GM21717 (cell line): ENCODE results near the gene DYRK1B.
"Not testable (repeated sequence)": the region's sequence is repeated elsewhere in the genome, so short reads cannot be mapped to it uniquely, and the experiment has no call there.

Source experiments
- ATAC-seq: cut with Tn5 transposase; IDR thresholded peaks from one replicate; pipeline ENCODE4 v1.9.1; 2021; ENCODE audit warnings: mild to moderate bottlenecking, moderate library complexity; ENCODE audit not compliant: unreplicated experiment

The DYRK1B gene

DNA sequence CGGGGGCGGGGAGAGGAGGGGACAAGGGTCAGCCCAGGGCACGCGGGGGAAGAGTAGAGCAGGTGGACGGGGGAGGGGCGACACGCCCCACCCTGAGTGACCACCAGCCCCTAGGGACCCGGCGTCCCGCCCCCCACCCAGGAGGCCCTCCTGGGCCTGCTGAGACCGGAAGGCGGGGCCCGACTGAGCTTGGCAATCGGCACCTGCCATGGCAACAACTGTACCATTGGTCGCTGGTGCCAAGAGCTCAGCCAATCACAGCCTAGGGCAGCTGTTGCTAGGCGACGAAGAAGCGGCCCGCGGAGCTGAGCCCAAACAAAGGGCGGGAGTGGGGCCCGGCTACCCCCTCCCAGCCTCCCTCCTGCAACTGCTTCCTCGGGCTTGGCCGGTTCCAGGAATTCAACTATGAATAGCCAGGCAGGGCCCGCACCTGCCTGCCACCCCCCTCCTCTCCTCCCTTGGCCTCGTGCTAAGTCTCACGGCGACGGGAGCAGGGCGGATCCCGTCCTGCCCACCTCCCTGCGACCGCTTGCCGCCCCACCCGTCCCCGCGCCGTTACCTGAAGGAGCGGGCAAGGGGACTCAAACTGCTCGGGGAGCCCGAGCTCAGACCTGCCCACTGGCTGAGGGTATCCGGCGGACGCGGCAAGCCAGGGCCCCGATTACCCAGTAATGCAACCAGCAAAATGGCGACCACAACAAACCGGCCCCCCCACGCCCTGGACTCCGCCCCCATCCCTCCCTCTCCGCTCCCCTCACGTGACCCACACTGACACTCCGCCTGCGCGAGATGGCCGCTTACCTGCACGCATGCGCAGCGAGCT, at the start of gene DYRK1B:
DYRK1B (minus strand) TSS at position 699 of the 823 bp plus-strand sequence. CDS start 2,295 bp downstream, outside the sequence.
- ATAC-seq: peak; percentile 65

DNA sequence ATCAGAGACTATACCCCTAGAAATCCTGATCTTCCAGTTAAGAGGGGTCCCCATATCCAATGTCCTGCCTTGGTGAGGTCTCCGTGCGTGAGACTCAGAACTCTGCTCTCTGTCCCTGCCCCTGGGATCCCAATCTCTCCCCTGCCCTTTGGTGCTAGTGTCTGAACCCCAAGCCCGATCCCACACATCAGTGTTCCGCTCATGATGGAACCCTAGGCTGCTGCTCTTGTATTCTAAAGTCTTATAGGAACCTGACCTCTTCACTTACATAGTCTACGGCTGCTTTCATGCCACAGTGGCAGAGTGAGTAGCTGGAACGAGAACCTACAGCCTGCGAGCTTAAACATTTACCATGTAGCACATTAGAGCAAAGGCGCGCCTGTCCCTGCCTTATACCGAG, 48.7 kb upstream of the DYRK1B start:
- not testable (repeated sequence) for ATAC-seq

DNA sequence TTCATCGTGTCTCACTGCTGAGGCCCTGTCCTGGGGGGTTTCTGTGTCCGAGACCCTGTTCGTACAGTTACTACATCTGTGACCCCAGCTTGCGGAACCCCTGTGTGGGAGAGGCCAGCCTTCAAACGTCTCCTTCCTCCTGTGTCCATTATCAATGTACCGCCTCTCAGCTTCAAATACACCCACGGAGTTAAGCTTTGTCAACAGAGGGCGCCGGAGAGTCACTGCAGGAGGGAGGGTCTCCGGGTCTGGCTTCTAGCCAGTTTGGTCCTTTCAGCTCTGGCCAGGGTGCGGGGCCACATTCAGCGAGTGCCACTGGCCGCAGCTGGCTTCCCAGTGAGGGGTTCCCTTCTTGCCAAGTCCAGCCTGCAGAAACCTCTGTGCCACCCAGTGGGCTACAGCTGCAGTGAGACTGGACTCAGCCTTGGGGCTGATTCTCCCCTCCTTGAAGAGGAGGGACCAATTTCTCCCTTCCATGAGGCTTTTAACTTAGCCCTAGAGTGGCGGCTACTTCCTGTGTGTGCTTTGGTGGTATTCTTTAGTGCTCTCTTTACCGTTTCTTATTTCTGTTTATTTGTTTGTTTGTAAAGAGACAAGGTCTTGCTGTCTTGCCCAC, 47.6 kb upstream of the DYRK1B start:
- not testable (repeated sequence) for ATAC-seq

DNA sequence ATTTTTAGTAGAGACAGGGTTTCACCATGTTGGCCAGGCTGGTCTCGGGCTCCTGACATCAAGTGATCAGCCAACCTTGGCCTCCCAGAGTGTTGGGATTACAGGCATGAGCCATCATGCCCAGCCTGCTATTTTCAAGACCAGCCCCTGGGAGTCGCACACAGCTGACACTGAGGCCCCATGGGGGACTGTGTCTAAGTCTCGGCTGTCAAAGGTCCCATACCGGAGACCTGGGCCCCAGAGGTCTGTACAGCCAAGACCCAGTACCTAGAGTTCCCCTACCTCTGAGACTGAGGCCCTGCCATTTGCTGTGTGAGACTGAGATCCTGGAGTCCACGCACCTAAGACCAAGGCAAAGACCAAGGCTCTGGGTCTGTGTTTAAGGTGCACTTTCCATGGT, 46.3 kb upstream of the DYRK1B start:
- not testable (repeated sequence) for ATAC-seq

DNA sequence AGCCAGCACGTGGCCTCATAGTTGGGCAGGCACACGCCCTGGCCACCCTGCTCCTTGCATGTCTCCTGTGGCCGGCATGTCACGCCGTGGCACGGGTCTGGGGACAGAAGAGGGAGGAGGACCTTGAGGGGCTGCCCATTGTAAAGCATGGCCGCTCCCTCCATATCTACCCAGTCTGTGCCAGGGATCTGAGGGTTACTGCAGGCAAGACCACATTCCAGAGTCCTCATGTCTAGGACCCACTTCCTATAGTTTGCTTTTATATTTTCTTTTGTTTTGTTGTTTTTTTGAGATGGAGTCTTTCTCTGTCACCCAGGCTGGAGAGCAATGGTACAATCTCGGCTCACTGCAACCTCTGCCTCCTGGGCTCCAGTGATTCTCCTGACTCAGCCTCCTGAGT, 45.8 kb upstream of the DYRK1B start:
- ATAC-seq: not testable (repeated sequence)

DNA sequence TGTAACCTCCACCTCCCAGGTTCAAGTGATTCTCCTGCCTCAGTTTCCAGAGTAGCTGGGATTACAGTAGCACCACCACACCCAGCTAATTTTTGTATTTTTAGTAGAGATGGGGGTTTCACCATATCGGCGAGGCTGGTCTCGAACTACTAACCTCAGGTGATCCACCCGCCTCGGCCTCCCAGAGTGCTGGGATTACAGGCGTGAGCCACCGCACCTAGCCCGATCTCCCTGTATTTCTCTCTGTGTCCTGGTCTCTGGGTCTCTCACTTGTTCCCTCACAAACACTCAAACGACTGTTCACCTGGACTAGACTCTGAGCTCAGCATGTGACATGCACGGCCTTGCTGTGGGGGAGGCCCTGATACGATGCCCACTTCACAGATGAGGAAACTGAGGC, 44.9 kb upstream of the DYRK1B start:
- ATAC-seq: not testable (repeated sequence)

DNA sequence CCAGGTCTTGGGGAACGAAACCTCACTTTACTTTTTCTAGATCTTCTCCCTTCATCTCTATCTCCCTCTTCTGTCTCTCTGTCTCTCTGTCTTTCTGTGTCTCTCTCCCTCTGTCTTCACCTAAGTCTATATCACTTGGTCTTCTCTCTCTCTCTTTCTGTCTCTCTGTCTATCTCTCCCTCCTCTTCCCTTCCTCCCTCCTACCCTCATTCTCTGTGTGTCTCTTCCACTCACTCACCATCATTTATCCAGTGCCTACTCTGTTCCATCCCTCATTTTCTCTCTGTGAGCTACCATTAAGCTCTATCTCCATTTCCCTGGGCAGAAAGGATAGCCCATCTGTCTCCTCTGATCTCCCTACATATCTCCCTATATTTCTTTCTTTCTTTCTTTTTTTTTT, 44.4 kb upstream of the DYRK1B start:
- ATAC-seq: no peak

DNA sequence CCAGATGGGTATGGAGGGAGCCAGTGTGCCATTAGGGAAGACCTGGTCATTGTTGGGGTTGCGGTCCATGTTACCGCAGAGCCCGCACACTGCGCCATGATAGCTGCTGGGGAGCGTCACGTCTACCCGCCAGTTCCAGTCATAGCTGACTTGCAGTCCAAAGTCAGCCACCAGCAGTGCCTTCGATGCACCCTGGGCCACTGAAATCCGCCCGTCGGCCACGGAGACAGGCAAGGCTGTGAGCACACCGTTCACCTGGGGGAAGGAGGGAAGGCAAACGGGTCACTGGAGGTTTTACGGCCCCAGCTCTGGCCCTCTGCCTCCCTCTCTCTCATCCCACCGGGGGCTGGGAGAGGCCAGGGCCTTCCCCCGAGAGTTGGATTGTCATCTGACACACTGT, 44.0 kb upstream of the DYRK1B start:
- ATAC-seq: not testable (repeated sequence)

DNA sequence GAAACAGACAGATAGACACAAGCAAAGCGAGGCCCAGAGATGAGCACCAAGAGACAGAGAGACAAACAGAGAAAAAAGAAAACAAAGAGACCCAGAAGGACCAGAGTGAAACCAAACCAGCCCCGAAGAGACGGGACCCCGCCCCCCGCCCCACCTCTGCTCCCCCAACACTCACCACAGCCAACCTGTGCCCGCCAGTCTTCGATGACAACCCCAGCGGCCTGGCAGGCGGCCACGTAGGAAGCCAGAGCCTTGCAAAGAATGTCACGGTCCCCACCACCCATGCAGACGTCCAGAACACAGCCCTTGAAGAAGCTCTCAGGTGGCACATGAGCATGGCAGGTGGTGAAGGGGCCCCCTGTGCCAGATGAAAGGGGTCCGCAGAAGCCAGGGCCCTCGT, 43.5 kb upstream of the DYRK1B start:
- ATAC-seq: not testable (repeated sequence)

DNA sequence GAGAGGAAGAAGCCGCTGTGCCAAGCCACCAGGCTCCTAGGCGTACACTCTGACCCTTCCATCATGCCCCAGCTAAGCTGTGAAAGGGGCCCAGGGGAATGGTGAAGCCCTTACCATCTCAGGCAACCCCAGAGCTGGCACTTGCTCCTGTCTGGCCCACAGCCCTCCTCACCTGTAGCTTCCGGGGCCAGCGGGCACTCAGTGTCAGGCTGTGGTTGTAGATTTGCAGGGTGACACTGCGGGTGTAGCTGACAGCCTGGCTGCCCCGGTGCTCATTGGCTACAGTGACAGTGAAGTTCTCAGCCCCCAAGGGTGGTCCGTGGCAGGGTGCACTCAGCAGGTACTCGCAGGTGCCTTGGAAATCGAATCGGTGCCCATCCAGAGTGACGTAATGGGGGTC, 42.5 kb upstream of the DYRK1B start:
- ATAC-seq: not testable (repeated sequence)

DNA sequence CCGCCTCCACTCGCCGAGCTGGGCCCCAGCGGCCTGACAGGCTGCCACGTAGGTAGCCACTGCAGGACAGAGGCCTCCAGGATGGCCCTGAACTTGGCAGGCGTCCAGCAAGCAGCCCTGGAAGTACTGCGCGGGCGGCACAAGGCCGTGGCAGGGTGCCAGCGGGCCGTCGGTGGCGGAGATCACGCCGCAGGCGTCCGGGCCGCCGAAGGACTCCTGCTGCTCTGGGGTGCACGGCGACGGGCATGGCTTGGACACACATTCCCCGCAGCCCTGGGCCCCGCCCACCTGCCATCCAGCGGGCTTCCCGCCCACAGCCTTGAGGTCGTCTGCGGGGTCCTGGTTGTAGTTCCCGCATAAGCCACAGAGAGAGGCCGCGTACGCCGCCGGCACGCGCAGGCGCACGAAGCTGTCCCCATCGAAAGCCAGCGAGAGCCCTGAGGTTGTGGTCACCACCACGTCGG, 41.5 kb upstream of the DYRK1B start:
- ATAC-seq: not testable (repeated sequence)

DNA sequence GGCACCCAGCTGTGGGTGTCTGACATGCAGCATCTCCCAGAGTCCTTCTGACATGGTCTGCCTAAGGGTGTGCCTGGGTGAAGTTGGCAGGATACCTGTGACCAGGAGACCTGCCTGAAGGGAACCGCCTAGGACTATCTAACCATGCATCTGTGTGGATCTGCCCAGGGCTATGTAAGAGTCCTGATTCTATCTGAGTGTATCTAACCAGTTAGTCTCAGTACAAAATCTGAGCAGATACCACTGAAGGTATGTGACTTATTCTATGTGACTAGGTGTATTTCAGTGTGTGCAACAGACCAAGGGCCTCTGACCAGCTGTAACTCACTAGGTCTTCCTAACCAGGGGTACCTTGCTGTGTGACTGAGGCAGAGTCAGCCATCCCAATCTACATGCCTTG, 40.4 kb upstream of the DYRK1B start:
- ATAC-seq: no peak

DNA sequence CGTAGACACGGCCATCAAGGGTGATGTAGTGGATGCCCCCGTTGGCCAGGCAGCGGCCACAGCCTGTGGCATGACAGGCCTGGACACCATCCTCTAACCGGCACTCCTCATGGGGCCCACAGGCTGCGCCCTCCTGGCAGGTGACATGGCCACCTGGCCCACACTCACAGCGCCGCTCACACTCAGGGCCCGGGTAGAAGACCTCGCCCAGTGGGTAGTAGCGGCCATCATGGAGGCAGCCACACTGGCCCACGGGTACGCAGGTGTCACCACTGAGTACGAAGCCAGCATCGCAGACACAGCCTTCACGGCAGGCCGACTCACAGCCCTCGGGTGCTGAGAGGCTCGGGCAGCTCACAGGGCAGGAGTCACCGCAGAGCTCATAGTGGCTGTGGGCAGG, 39.4 kb upstream of the DYRK1B start:
- no peak for ATAC-seq

DNA sequence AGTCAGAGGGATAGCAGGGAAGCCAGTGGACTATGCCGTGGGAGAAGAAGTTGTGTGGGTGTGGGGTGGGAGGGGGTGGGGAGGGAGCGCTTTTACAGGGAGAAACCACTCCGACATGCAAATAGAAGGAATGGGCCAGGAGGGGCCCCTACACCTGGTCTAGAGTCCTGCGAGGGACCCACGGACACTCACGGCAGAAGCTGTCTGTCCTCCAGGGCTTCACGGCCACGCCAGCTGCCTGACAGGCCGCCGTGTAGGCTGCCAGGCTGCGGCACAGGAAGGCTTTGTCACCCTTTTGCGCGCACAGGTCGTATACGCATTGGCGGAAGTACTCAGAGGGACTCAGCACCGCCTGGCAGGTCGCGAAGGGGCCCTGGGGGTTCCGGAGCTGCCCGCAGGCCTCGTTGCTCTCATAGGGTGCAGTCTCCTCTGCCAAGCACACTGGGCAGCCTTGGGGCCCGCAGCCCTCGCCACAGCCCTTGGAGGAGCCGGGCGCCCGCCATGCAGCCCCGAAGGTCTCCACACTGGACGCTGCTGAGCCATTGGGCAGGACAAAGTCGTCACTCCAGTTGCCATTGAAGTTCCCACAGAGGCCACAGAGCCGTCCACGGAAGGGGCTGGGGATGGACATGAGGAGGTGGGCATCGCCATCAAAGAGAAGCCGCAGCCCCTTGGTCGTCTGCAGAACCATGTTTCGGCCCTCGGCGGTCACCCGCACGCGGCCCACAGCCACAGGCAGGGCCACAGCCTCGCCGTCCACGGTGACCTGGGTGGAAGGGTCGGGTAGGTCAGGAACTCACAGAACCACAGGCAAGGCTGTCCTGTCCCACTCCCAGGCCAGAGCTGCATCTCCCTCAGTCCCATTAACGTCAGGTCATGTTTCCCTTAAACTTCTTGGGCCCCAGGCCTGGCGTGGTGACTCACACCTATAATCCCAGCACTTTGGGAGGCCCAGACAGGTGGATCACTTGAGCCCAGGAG, 38.2 kb upstream of the DYRK1B start:
- no peak for ATAC-seq

DNA sequence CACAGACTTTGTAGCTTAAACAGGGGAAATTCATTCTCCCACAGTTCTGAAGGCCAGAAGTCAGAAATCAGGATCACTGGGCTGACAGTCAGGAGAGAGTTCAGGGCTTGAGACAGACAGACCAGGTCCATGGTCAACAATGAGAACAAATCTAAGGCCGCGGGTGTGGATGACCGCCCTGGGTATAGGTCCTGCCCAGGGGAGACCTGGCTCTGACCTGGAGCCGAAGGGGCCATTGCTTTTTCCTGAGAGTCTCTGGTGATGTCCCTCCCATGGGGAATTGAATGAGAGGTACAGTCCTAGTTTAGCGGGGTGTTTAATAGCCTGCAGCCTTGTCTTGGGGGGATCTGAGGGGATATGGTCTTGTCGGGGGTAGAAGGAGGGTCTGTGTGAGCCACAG, 37.4 kb upstream of the DYRK1B start:
- no peak for ATAC-seq

DNA sequence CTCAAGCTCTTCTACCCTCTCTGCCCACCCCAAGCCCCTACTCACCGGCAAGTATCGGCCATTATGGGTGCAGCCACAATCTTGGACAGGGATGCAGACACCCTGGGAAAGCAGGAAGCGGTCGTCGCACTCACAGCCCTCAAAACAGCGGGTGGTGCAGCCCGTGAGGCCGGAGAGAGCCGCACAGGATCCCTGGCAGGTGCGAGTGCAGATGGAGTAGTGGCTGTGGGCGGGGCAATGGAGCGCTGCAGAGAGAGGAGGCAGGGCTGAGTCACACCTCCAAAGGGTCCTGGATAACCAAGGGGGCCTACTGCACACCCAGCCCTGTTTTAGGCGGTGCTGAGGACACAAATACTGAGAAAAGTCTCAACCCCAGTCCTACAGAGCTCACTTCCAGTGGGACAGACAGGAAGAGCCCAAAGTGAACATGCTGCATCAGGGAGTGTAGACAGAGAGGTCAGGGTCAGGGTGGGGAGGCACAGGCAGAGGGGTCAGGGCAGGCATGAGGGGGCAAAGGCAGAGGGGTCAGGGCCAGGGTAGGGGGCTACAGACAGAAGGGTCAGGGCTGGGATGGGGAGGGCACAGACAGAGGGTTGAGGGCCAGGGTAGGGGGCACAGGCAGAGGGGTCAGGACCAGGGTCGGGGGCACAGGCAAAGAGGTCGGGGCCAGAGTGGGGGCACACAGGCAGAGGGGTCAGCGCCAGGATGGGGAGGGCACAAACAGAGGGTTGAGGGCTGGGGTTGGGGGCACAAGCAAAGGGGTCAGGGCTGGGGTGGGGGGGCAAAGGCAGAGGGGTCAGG, 36.4 kb upstream of the DYRK1B start:
- no peak for ATAC-seq

DNA sequence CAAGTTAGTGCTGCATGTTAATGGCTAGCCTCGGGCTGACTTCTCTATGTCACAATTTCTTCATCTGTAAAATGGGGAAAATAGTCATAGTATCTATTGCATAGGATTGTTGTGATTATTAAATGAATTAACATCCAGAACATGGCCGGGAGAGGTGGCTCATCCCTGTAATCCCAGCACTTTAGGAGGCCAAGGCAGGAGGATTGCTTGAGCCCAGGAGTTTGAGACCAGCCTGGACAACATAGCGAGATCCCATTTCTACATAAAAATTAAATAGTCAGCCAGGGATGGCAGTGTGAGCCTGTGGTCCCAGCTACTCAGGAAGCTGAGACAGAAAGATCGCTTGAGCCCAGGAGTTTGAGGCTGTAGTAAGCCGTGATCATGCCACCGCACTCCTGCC, 34.0 kb upstream of the DYRK1B start:
- no peak for ATAC-seq

DNA sequence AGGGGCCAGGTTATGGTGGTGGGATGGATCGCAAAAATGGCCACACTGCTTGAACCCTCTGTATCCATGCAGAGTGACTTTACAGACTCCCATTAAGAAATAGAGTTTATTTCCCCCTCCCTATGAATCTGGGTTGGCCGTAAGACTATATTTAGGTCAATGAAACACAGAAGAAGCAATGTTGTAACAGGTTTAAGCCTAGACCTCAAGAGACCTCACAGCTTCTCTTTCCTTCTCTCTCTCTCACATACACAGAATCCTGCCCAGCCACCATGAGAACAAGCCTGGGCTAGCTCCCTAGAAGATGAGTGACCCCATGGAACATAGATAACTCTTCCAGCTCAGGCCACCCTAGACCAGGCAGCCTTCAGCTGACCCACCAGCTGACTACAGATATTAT, 33.2 kb upstream of the DYRK1B start:
- ATAC-seq: no peak

DNA sequence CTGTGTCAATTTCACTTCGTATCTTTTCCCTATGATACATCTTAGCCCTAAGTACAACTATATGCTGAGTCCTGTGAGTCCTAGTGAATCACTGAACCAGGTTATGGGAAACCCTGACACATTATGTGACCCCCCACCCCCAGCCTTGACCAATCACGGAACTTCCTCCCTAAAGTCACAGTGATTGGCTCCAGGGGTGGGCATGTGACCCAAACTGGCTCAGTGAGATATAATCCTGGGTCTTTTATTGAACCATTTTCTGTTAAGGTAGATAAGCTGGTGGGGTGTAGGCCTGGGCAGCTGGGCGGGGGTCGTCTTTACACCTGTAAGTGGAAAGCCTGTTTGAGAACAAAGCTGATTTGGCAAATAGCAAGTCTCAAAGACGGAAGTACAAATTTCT, 32.0 kb upstream of the DYRK1B start:
- no peak for ATAC-seq

DNA sequence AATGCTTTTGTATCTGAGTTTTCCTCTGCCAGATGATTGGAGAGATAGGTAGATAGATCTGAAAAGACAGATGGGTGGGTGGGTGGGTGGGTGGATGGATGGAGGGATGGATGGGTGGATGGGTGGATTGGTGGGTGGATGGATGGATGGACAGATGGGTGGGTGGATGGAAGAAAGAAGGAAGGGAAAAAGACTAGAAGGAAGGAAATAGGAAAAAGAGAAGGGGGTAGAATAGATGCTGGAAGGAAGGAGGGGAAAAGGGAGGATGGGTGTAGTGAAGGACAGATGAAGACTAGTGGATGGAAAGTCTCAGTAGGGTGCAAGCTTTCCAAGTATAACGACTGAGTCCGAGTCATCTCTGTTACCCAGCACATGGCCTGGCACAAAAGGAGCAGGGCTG, 31.2 kb upstream of the DYRK1B start:
- no peak for ATAC-seq
